Tibial nerve (tissue), 4 donors: ENCODE measurements around the gene LRRC61. TPM values are rescaled to one million over a fixed set of nuclear protein-coding genes. Genes with fewer than 3 reads are reported as not detected.
A peak's percentile ranks its signal among the peaks of the same experiment; 100 is the strongest.

Source experiments
- DNase-seq, 2 donors: peaks; one replicate each; pipeline ENCODE4 v3.0.0-alpha.2; 2019; ENCODE audit warnings: low spot score in 2 of 2
- H3K27ac ChIP-seq, 4 donors: fragments of 200-600 bp; sonication (generic) in 3 of 4; one replicate each; pipeline ENCODE4 v1.5.1; 2017 to 2019; ENCODE audit warnings: mild to moderate bottlenecking in 1 of 4
- H3K27me3 ChIP-seq, 2 donors: fragments of 200-600 bp; sonication (generic) in 1 of 2; one replicate each; pipeline versions ENCODE4 v1.5.1 to v1.6.0; 2017 to 2019
- H3K36me3 ChIP-seq, 3 donors: fragments of 200-600 bp; sonication (generic); one replicate each; pipeline ENCODE4 v1.5.1; 2018 to 2019
- H3K4me1 ChIP-seq, 4 donors: fragments of 200-600 bp; sonication (generic) in 3 of 4; one replicate each; pipeline ENCODE4 v1.5.1; 2017 to 2019
- H3K4me3 ChIP-seq, 4 donors: fragments of 200-600 bp; sonication (generic) in 3 of 4; one replicate each; pipeline ENCODE4 v1.5.1; 2017 to 2019; ENCODE audit warnings: mild to moderate bottlenecking in 1 of 4, moderate library complexity in 1 of 4
- H3K9me3 ChIP-seq, 4 donors: fragments of 200-600 bp; sonication (generic) in 3 of 4; one replicate each; pipeline ENCODE4 v1.5.1; 2017 to 2019
- EP300 ChIP-seq, 2 donors: sonication (generic); formaldehyde crosslinking; IDR thresholded peaks; one replicate each; pipeline ENCODE4 v1.6.1; 2017; ENCODE audit warnings: antibody characterized with exemption in 2 of 2, mild to moderate bottlenecking in 1 of 2
- POLR2A ChIP-seq, 2 donors: fragments of 450-650 bp; IDR thresholded peaks; one replicate each; pipeline ENCODE4 v1.6.1; 2017; ENCODE audit warnings: antibody characterized with exemption in 2 of 2, mild to moderate bottlenecking in 2 of 2, moderate library complexity in 2 of 2
- WGBS, 2 donors: methylation state at CpG; one replicate each; pipeline ENCODE4 v1.1.5; 2018; 5-methylcytosine and 5-hydroxymethylcytosine counted together
- total RNA-seq, 4 donors: library from RNA; depleted of rRNA; stranded (reverse); fragments of >200 nt; gene quantifications; one replicate each; pipeline ENCODE4 v1.1.0, GENCODE V29; 2016
- TF ChIP-seq, protein P1 (sequence below), 5 experiments: fragments of 200-600 bp in 3 of 5; fragments of 450-650 bp in 2 of 5; sonication (generic) in 3 of 5; IDR thresholded peaks; one replicate each; pipeline ENCODE4 v1.5.1; 2016 to 2019; ENCODE audit warnings: antibody characterized with exemption in 5 of 5, mild to moderate bottlenecking in 3 of 5, moderate library complexity in 2 of 5

LRRC61 gene
- total RNA-seq, 4 donors from 2014 or later: 7.9 to 19.3 (median 9.6) TPM

DNA sequence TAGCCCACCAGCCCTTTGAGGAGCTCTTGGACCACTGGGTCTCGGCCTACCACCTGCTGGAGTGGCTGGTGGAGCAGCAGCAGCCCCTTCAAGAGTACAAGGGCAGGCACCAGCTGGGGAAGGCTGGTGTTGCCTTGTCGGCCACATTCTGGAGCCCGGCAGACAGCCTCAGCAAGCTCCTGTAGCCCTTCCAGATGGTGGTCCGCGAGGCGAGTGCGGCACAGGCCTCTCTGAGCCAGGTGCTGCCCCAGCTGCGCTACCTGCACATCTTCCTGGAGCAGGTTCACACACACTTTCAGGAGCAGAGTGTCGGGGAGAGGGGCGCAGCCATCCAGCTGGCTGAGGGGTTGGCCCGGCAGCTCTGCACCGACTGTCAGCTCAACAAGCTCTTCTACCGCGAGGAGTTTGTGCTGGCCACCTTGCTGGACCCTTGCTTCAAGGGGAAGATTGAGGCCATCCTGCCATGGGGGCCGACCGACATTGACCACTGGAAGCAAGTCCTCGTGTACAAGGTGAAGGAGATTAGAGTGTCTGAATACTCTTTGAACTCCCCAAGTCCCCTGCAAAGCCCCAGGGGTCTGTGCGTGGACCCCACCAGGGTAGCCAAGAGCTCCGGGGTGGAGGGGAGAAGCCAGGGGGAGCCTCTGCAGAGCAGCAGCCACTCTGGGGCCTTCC, 7.2 kb downstream of the LRRC61 start:
- Histone ChIP-seq H3K4me1 (peaks cover 0 to 11% (median 2%) of the 10 kb centered on the region in 4 donors), H3K27ac (no peak overlapping the region), H3K36me3 (peaks cover 0 to 47% (median 0%) of the 10 kb centered on the region in 3 donors), H3K9me3 (no peaks in the 10 kb centered on the region), H3K4me3 (no peak overlapping the region), H3K27me3 (no peaks in the 10 kb centered on the region)
- WGBS, 2 donors: 89 to 92% methylated on average over 13 to 18 of the region's 19 CpGs
- no peak for DNase-seq
- TF ChIP-seq EP300 (IDR thresholded peaks at IDR 0.05): no peak
- TF ChIP-seq POLR2A (IDR thresholded peaks at IDR 0.05): no peak
- TF ChIP-seq, protein P1, sequence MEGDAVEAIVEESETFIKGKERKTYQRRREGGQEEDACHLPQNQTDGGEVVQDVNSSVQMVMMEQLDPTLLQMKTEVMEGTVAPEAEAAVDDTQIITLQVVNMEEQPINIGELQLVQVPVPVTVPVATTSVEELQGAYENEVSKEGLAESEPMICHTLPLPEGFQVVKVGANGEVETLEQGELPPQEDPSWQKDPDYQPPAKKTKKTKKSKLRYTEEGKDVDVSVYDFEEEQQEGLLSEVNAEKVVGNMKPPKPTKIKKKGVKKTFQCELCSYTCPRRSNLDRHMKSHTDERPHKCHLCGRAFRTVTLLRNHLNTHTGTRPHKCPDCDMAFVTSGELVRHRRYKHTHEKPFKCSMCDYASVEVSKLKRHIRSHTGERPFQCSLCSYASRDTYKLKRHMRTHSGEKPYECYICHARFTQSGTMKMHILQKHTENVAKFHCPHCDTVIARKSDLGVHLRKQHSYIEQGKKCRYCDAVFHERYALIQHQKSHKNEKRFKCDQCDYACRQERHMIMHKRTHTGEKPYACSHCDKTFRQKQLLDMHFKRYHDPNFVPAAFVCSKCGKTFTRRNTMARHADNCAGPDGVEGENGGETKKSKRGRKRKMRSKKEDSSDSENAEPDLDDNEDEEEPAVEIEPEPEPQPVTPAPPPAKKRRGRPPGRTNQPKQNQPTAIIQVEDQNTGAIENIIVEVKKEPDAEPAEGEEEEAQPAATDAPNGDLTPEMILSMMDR (IDR thresholded peaks at IDR 0.05): no peak

DNA sequence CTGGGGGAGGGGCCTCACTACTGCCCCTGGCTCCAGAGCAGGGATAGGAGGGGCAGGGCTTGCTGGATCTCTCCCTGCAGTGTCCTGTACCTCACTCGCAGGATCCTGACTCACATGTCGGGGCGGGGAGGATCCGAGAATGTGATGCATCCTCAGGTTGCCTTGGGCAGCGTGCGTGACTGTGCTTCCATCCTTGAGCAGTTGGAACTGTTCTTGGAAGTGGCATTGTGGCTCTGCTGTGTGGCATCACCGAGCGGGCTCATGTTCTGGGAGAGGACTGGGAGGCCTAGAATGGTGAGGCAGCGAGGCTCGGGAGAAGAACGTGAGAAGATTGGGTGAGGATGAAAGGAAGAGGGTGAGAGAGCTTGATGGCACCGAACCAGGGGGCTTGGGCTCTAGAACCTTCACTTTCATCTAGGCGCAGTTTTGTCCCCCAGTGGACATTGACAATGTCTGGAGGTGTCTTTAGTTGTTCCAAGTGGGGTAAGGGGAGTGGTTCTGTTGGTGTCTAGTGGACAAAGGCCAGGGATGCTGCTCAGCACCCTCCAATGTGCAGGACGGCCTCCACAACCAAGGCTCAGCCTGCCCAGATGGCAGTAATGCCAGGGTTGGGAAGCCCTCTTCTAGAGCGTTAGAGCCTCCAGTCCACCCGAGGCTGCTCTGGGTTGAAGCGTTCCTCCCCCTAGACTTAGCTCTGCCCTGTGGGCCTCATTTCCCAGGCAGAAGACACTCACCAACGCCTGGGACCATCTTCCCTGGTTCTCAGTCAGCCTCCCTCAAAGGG, 9.9 kb downstream of the LRRC61 start:
- DNase-seq: no peak
- H3K36me3 ChIP-seq: peaks cover 0 to 51% (median 0%) of the 10 kb centered on the region in 3 donors

DNA sequence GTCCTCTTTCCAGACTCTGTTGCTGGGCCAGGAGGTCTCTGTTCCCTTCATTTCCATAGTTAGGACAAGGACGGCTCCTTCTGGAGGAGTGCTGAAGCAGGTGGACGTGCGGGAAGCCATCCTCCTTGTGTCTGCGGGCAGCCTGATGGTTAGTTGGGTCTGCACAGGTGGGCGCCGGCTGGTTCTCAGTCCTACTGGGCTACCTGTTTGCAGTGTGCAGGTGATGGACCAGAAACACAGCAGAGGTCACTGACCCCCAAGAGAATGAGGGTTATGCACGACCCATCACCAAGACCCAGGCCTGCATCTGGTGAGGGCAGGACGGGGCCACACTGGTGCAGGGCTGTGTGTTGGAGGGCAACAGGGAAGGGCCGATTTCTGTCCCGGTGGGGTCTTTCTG, 10.5 kb downstream of the LRRC61 start:
- H3K27ac ChIP-seq: peak overlapping the region in 2 of 4 donors; percentile 72 to 85
- 89 to 93% methylated on average over 8 to 9 of the region's 10 CpGs for WGBS, 2 donors
- no peak for TF ChIP-seq EP300 (IDR thresholded peaks at IDR 0.05)
- TF ChIP-seq POLR2A (IDR thresholded peaks at IDR 0.05): no peak
- TF ChIP-seq, protein P1 (IDR thresholded peaks at IDR 0.05): no peak

More for the DNA sequence above, 9.9 kb downstream of the LRRC61 start:
- no peak for TF ChIP-seq EP300 (IDR thresholded peaks at IDR 0.05)
- TF ChIP-seq, protein P1 (IDR thresholded peaks at IDR 0.05): no peak
- no peak for TF ChIP-seq POLR2A (IDR thresholded peaks at IDR 0.05)
- Histone ChIP-seq H3K27ac (no peak overlapping the region), H3K27me3 (no peaks in the 10 kb centered on the region), H3K4me1 (peaks cover 0 to 34% (median 8%) of the 10 kb centered on the region in 4 donors), H3K4me3 (no peak overlapping the region), H3K9me3 (no peaks in the 10 kb centered on the region)
- 93 to 94% methylated on average over 18 of the region's 18 CpGs for WGBS, 2 donors

DNA sequence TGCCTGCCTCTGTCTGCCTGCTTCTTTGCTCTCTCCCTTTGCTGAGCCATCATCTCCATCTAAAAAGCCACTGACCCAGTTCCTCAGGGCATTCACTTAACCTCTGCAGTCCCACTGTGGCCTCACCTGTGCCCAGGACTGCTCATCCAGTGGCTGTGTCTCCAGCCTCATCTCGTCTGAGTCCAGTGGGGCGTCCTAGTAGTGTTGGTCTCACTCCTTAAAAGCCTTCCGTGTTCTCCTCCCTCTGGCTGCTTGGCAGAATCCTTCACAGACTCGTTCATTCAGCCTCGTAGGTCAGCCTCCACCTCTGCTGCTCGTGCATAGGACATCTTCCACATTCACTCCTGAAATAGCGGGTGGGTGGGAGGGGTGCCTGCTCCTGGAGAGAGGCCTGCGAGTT, 11.0 kb downstream of the LRRC61 start:
- no peaks in the 10 kb centered on the region for H3K9me3 ChIP-seq
- no peak for DNase-seq
- no peaks in the 10 kb centered on the region for H3K27me3 ChIP-seq
- peak overlapping the region in 3 of 4 donors; percentile 72 to 85 (median 78) for H3K27ac ChIP-seq
- H3K4me1 ChIP-seq: peaks cover 0 to 44% (median 8%) of the 10 kb centered on the region in 4 donors
- WGBS, 2 donors: 79 to 85% methylated on average over 6 to 8 of the region's 8 CpGs
- peaks cover 0 to 44% (median 0%) of the 10 kb centered on the region in 3 donors for H3K36me3 ChIP-seq
- TF ChIP-seq, protein P1 (IDR thresholded peaks at IDR 0.05): no peak
- no peak for TF ChIP-seq EP300 (IDR thresholded peaks at IDR 0.05)
- TF ChIP-seq POLR2A (IDR thresholded peaks at IDR 0.05): no peak
- no peak overlapping the region for H3K4me3 ChIP-seq

More for the DNA sequence above, 10.5 kb downstream of the LRRC61 start:
- Histone ChIP-seq H3K36me3 (peaks cover 0 to 49% (median 0%) of the 10 kb centered on the region in 3 donors), H3K4me1 (peaks cover 0 to 40% (median 8%) of the 10 kb centered on the region in 4 donors), H3K4me3 (no peak overlapping the region), H3K9me3 (no peaks in the 10 kb centered on the region), H3K27me3 (no peaks in the 10 kb centered on the region)
- DNase-seq: no peak
